ENCODE measurements around the gene OGFOD3. TPM values are rescaled to one million over a fixed set of nuclear protein-coding genes. Genes with fewer than 3 reads are reported as not detected.

Gene OGFOD3
- total and polyA plus RNA-seq, 2 donors (not counting 3 experiments of a cell fraction or from before 2014, with no cell fraction given) = 31.7 to 34.8 TPM

DNA sequence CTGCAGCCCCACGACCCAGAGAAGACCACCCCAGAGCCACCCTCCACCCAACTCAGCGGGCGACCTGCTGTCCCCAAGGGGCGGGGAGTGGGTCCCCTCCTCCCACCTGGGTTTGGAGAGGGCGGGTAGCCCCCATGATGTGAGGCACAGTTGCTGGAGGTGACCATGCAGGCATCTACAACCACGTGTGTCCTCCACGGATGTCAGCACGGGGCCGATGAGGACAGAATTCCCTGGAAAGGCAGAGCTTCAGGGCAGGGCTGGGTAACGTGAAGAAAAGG lies 39.7 kb downstream of the OGFOD3 start:
- intact Hi-C loops (cut with micrococcal nuclease) (no loop called here), dilution Hi-C loops (cut with MboI; ENCODE audit: extremely low pct_ligation_motif_present, low sequenced_read_pairs) (no loop called here)
- no TSS peak for BruUV-seq (replicated peaks)
- POLR2A ChIA-PET = no interaction called here
- FAIRE-seq = no peak
- Histone ChIP-seq H3K9me3 (replicated peaks; ENCODE audit: control insufficient read depth, insufficient read depth, low read length) (no peaks in the 10 kb centered on the region), H3K27ac (ENCODE audit: insufficient read depth, low read depth, low read length) (no peak overlapping the region), H3K79me2 (ENCODE audit: control insufficient read depth, insufficient read depth, low read length) (no peaks in the 10 kb centered on the region), H3K4me2 (ENCODE audit: insufficient read depth, low read length) (no peak overlapping the region), H3K36me3 (ENCODE audit: control insufficient read depth in 2 of 2, extremely low read depth in 1 of 2, insufficient read depth in 2 of 2, low read length in 2 of 2) (no peaks in the 10 kb centered on the region), H3K9me1 (replicated peaks; ENCODE audit: control insufficient read depth, extremely low read depth, insufficient read depth, low read length) (no peaks in the 10 kb centered on the region), H4K20me1 (replicated peaks; ENCODE audit: control insufficient read depth, extremely low read depth, insufficient read depth, low read length) (no peaks in the 10 kb centered on the region), H3K4me1 (ENCODE audit: control insufficient read depth, extremely low read depth, insufficient read depth, low read length) (no peaks in the 10 kb centered on the region), H3K27me3 (ENCODE audit: control insufficient read depth in 2 of 2, insufficient read depth in 2 of 2, low read length in 2 of 2) (peaks cover 3 to 6% of the 10 kb centered on the region in 2 experiments), H3K9ac (replicated peaks; ENCODE audit: extremely low read depth, insufficient read depth, low read length) (no peak overlapping the region), H2AFZ (ENCODE audit: low read depth, low read length) (no peak overlapping the region), H3K4me3 (replicated peaks in 1 of 3; ENCODE audit: insufficient read depth in 1 of 3, low read depth in 1 of 3, low read length in 3 of 3) (no peak overlapping the region)
- TF ChIP-seq FOS (IDR thresholded peaks at IDR 0.05; ENCODE audit: borderline replicate concordance, insufficient read depth, low read length) (no peak), JUN (IDR thresholded peaks at IDR 0.05; ENCODE audit: borderline replicate concordance, insufficient read depth, insufficient read length, low read depth) (no peak), EZH2 (IDR thresholded peaks at IDR 0.05; ENCODE audit: borderline replicate concordance, low read depth, low read length, severe bottlenecking) (no peak), POLR2A (IDR thresholded peaks at IDR 0.05; ENCODE audit: low read depth, low read length) (no peak), MYC (IDR thresholded peaks at IDR 0.05; ENCODE audit: low read depth, low read length) (no peak), POLR2AphosphoS5 (IDR thresholded peaks at IDR 0.05; ENCODE audit: insufficient read depth, low read depth, low read length) (no peak), GATA2 (IDR thresholded peaks at IDR 0.05; ENCODE audit: insufficient read depth, insufficient read length, low read depth, low read length) (no peak)
- TF ChIP-seq, protein P1, sequence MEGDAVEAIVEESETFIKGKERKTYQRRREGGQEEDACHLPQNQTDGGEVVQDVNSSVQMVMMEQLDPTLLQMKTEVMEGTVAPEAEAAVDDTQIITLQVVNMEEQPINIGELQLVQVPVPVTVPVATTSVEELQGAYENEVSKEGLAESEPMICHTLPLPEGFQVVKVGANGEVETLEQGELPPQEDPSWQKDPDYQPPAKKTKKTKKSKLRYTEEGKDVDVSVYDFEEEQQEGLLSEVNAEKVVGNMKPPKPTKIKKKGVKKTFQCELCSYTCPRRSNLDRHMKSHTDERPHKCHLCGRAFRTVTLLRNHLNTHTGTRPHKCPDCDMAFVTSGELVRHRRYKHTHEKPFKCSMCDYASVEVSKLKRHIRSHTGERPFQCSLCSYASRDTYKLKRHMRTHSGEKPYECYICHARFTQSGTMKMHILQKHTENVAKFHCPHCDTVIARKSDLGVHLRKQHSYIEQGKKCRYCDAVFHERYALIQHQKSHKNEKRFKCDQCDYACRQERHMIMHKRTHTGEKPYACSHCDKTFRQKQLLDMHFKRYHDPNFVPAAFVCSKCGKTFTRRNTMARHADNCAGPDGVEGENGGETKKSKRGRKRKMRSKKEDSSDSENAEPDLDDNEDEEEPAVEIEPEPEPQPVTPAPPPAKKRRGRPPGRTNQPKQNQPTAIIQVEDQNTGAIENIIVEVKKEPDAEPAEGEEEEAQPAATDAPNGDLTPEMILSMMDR (IDR thresholded peaks at IDR 0.05; ENCODE audit: extremely low read depth in 1 of 2, insufficient read depth in 1 of 2, low read depth in 1 of 2, low read length in 2 of 2) = no peak
- TF ChIP-seq, protein P2, sequence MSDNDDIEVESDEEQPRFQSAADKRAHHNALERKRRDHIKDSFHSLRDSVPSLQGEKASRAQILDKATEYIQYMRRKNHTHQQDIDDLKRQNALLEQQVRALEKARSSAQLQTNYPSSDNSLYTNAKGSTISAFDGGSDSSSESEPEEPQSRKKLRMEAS (IDR thresholded peaks at IDR 0.05; ENCODE audit: insufficient read depth, insufficient read length) = no peak
- DNase-seq (ENCODE audit: low read depth, low spot score) = no peak
- CTCF ChIA-PET = no interaction called here

Data from endothelial cell of umbilical vein (primary cell).